GM12874 (cell line): Measurements from ENCODE around the gene PRXL2B.

Experiments
- CTCF ChIP-seq: IDR thresholded peaks from 2 replicates; pipeline ENCODE4 v1.5.1; 2011; ENCODE audit warnings: low read depth, mild to moderate bottlenecking, control low read depth, low read length, moderate library complexity; ENCODE audit not compliant: insufficient read depth

Gene PRXL2B

GRCh38 chr1:2585318-2586092 lies 1.1 kb upstream of the PRXL2B start:
- no peak for TF ChIP-seq CTCF

- TF ChIP-seq CTCF, result no peak
These were observed 688 bp downstream of the PRXL2B start for GRCh38 chr1:2587071-2587859.

- TF ChIP-seq CTCF, result no peak
These were observed 1.4 kb downstream of the PRXL2B start for GRCh38 chr1:2587860-2588571.

- no peak for TF ChIP-seq CTCF
These were observed 2.3 kb downstream of the PRXL2B start for GRCh38 chr1:2588661-2589430.

GRCh38 chr1:2589431-2590232 lies 3.1 kb downstream of the PRXL2B start:
- no peak for TF ChIP-seq CTCF

GRCh38 chr1:2590233-2591141 lies 3.9 kb downstream of the PRXL2B start:
- no peak for TF ChIP-seq CTCF
